ENCODE data around the gene UQCC2.
A peak's percentile ranks its signal among the peaks of the same experiment; 100 is the strongest.

Gene UQCC2

GRCh38 chr6:33671744-33672072 is 39.8 kb downstream of the UQCC2 start:
- DNase-seq: no peak

- DNase-seq: no peak
These were observed 40.3 kb downstream of the UQCC2 start for GRCh38 chr6:33670971-33671743.

GRCh38 chr6:33670086-33670660 is 41.3 kb downstream of the UQCC2 start:
- no peak for DNase-seq

- peak; percentile 87 for DNase-seq
These were observed 42.6 kb downstream of the UQCC2 start for GRCh38 chr6:33668914-33669313.

- DNase-seq: no peak
These were observed 43.2 kb downstream of the UQCC2 start for GRCh38 chr6:33668328-33668727.

GRCh38 chr6:33667776-33668175 is 43.7 kb downstream of the UQCC2 start:
- no peak for DNase-seq

GRCh38 chr6:33667072-33667471 is 44.4 kb downstream of the UQCC2 start:
- DNase-seq: no peak

- DNase-seq: no peak
These were observed 45.5 kb downstream of the UQCC2 start for GRCh38 chr6:33665957-33666356.

- no peak for DNase-seq
These were observed 46.9 kb downstream of the UQCC2 start for GRCh38 chr6:33664506-33665057.

GRCh38 chr6:33663727-33664449 is 47.6 kb downstream of the UQCC2 start:
- DNase-seq: no peak

- DNase-seq: no peak
These were observed 48.5 kb downstream of the UQCC2 start for GRCh38 chr6:33663028-33663427.

- no peak for DNase-seq
These were observed 49.2 kb downstream of the UQCC2 start for GRCh38 chr6:33662318-33662717.

GRCh38 chr6:33661106-33661838 is 50.2 kb downstream of the UQCC2 start:
- no peak for DNase-seq

- no peak for DNase-seq
These were observed 51.5 kb downstream of the UQCC2 start for GRCh38 chr6:33659986-33660385.

- DNase-seq: no peak
These were observed 52.4 kb downstream of the UQCC2 start for GRCh38 chr6:33658982-33659689.

- no peak for DNase-seq
These were observed 54.7 kb downstream of the UQCC2 start for GRCh38 chr6:33656844-33657243.

GRCh38 chr6:33654831-33655554 is 56.5 kb downstream of the UQCC2 start:
- no peak for DNase-seq

GRCh38 chr6:33652002-33652401 is 59.5 kb downstream of the UQCC2 start:
- DNase-seq: no peak

GRCh38 chr6:33651403-33651802 is 60.1 kb downstream of the UQCC2 start:
- no peak for DNase-seq
